ENCODE measurements around the gene MYBPHL. TPM values are rescaled to one million over a fixed set of nuclear protein-coding genes. Genes with fewer than 3 reads are reported as not detected.

The MYBPHL gene
- total and polyA plus RNA-seq, 5 donors from 2014 or later, result not detected

GRCh38 chr1:109341944-109342930, 35.4 kb upstream of the MYBPHL start:
- Histone ChIP-seq H3K27ac (ENCODE audit: insufficient read depth, low read length, poor library complexity, severe bottlenecking) (no peak overlapping the region), H3K36me3 (ENCODE audit: control insufficient read depth, insufficient read depth, low read length) (no peaks in the 10 kb centered on the region), H3K4me3 (ENCODE audit: low read depth, low read length) (no peak overlapping the region), H3K27me3 (ENCODE audit: control insufficient read depth, insufficient read depth, low read length) (no peaks in the 10 kb centered on the region), H3K4me1 (ENCODE audit: control insufficient read depth, insufficient read depth, low read length, poor library complexity, severe bottlenecking) (no peaks in the 10 kb centered on the region), H3K9me3 (ENCODE audit: control insufficient read depth in 2 of 2, low read length in 2 of 2) (no peaks in the 10 kb centered on the region)
- Mint-ChIP-seq H3K27me3 (peaks cover 18% of the 10 kb centered on the region), H3K36me3 (no peaks in the 10 kb centered on the region), H3K27ac (no peak overlapping the region), H3K4me1 (no peaks in the 10 kb centered on the region), H3K9me3 (peaks cover 0 to 2% (median 0%) of the 10 kb centered on the region in 7 donors), H3K4me3 (no peak overlapping the region)
- DNase-seq (no peak), ATAC-seq (ENCODE audit: low read depth in 2 of 2) (no peak)

- Mint-ChIP-seq H3K27me3 (peaks cover 15% of the 10 kb centered on the region), H3K27ac (no peak overlapping the region), H3K4me3 (no peak overlapping the region), H3K36me3 (no peaks in the 10 kb centered on the region), H3K9me3 (peaks cover 0 to 4% (median 0%) of the 10 kb centered on the region in 7 donors), H3K4me1 (no peaks in the 10 kb centered on the region)
- Histone ChIP-seq H3K4me1 (ENCODE audit: control insufficient read depth, insufficient read depth, low read length, poor library complexity, severe bottlenecking) (no peaks in the 10 kb centered on the region), H3K4me3 (ENCODE audit: low read depth, low read length) (no peak overlapping the region), H3K27ac (ENCODE audit: insufficient read depth, low read length, poor library complexity, severe bottlenecking) (no peak overlapping the region), H3K9me3 (ENCODE audit: control insufficient read depth in 2 of 2, low read length in 2 of 2) (no peaks in the 10 kb centered on the region), H3K36me3 (ENCODE audit: control insufficient read depth, insufficient read depth, low read length) (no peaks in the 10 kb centered on the region), H3K27me3 (ENCODE audit: control insufficient read depth, insufficient read depth, low read length) (no peaks in the 10 kb centered on the region)
- DNase-seq, result no peak
- no peak for ATAC-seq (ENCODE audit: low read depth in 2 of 2)
Observed at GRCh38 chr1:109338608-109339007, 31.8 kb upstream of the MYBPHL start.

- H3K27me3 Mint-ChIP-seq, result peaks cover 19% of the 10 kb centered on the region
- H3K9me3 Mint-ChIP-seq, result peaks cover 0 to 5% (median 0%) of the 10 kb centered on the region in 7 donors
- Histone ChIP-seq H3K4me1 (ENCODE audit: control insufficient read depth, insufficient read depth, low read length, poor library complexity, severe bottlenecking) (no peaks in the 10 kb centered on the region), H3K27me3 (ENCODE audit: control insufficient read depth, insufficient read depth, low read length) (no peaks in the 10 kb centered on the region), H3K27ac (ENCODE audit: insufficient read depth, low read length, poor library complexity, severe bottlenecking) (no peak overlapping the region), H3K36me3 (ENCODE audit: control insufficient read depth, insufficient read depth, low read length) (no peaks in the 10 kb centered on the region), H3K4me3 (ENCODE audit: low read depth, low read length) (no peak overlapping the region), H3K9me3 (ENCODE audit: control insufficient read depth in 2 of 2, low read length in 2 of 2) (no peaks in the 10 kb centered on the region)
- no peak for DNase-seq
- no peak overlapping the region for H3K27ac Mint-ChIP-seq
- H3K4me1 Mint-ChIP-seq, result no peaks in the 10 kb centered on the region
- no peak for ATAC-seq (ENCODE audit: low read depth in 2 of 2)
- no peaks in the 10 kb centered on the region for H3K36me3 Mint-ChIP-seq
- H3K4me3 Mint-ChIP-seq, result no peak overlapping the region
Observed at GRCh38 chr1:109338091-109338490, 31.3 kb upstream of the MYBPHL start.

GRCh38 chr1:109335091-109335490, 28.3 kb upstream of the MYBPHL start:
- peaks cover 20% of the 10 kb centered on the region in 2 experiments for H3K9me3 ChIP-seq (ENCODE audit: control insufficient read depth in 2 of 2, low read length in 2 of 2)
- H3K27me3 ChIP-seq (ENCODE audit: control insufficient read depth, insufficient read depth, low read length), result no peaks in the 10 kb centered on the region
- H3K27ac Mint-ChIP-seq, result no peak overlapping the region
- H3K4me3 Mint-ChIP-seq, result no peak overlapping the region
- no peaks in the 10 kb centered on the region for H3K36me3 ChIP-seq (ENCODE audit: control insufficient read depth, insufficient read depth, low read length)
- no peak for DNase-seq
- H3K4me3 ChIP-seq (ENCODE audit: low read depth, low read length), result no peak overlapping the region
- ATAC-seq (ENCODE audit: low read depth in 2 of 2), result no peak
- H3K4me1 ChIP-seq (ENCODE audit: control insufficient read depth, insufficient read depth, low read length, poor library complexity, severe bottlenecking), result no peaks in the 10 kb centered on the region
- peaks cover 4% of the 10 kb centered on the region for H3K36me3 Mint-ChIP-seq
- peaks cover 18% of the 10 kb centered on the region for H3K27me3 Mint-ChIP-seq
- H3K27ac ChIP-seq (ENCODE audit: insufficient read depth, low read length, poor library complexity, severe bottlenecking), result no peak overlapping the region
- peaks cover 0 to 20% (median 14%) of the 10 kb centered on the region in 7 donors for H3K9me3 Mint-ChIP-seq
- H3K4me1 Mint-ChIP-seq, result no peaks in the 10 kb centered on the region

GRCh38 chr1:109331113-109331512, 24.3 kb upstream of the MYBPHL start:
- no peaks in the 10 kb centered on the region for H3K36me3 ChIP-seq (ENCODE audit: control insufficient read depth, insufficient read depth, low read length)
- peaks cover 3% of the 10 kb centered on the region for H3K27me3 ChIP-seq (ENCODE audit: control insufficient read depth, insufficient read depth, low read length)
- Mint-ChIP-seq H3K4me1 (no peaks in the 10 kb centered on the region), H3K36me3 (peaks cover 4% of the 10 kb centered on the region), H3K9me3 (peaks cover 4 to 25% (median 16%) of the 10 kb centered on the region in 7 donors), H3K27ac (no peak overlapping the region), H3K4me3 (peak overlapping the region in 1 of 4 donors; percentile 23), H3K27me3 (peaks cover 25% of the 10 kb centered on the region)
- H3K4me3 ChIP-seq (ENCODE audit: low read depth, low read length), result no peak overlapping the region
- peaks cover 24% of the 10 kb centered on the region in 2 experiments for H3K9me3 ChIP-seq (ENCODE audit: control insufficient read depth in 2 of 2, low read length in 2 of 2)
- no peak overlapping the region for H3K27ac ChIP-seq (ENCODE audit: insufficient read depth, low read length, poor library complexity, severe bottlenecking)
- ATAC-seq (ENCODE audit: low read depth in 2 of 2) (no peak), DNase-seq (no peak)
- no peaks in the 10 kb centered on the region for H3K4me1 ChIP-seq (ENCODE audit: control insufficient read depth, insufficient read depth, low read length, poor library complexity, severe bottlenecking)

- H3K27ac ChIP-seq (ENCODE audit: insufficient read depth, low read length, poor library complexity, severe bottlenecking), result no peak overlapping the region
- H3K4me1 ChIP-seq (ENCODE audit: control insufficient read depth, insufficient read depth, low read length, poor library complexity, severe bottlenecking), result no peaks in the 10 kb centered on the region
- H3K9me3 ChIP-seq (ENCODE audit: control insufficient read depth in 2 of 2, low read length in 2 of 2), result peaks cover 20 to 23% of the 10 kb centered on the region in 2 experiments
- peaks cover 4% of the 10 kb centered on the region for H3K36me3 Mint-ChIP-seq
- DNase-seq (no peak), ATAC-seq (ENCODE audit: low read depth in 2 of 2) (no peak)
- H3K4me1 Mint-ChIP-seq, result no peaks in the 10 kb centered on the region
- H3K27ac Mint-ChIP-seq, result no peak overlapping the region
- no peaks in the 10 kb centered on the region for H3K36me3 ChIP-seq (ENCODE audit: control insufficient read depth, insufficient read depth, low read length)
- H3K27me3 ChIP-seq (ENCODE audit: control insufficient read depth, insufficient read depth, low read length), result peaks cover 5% of the 10 kb centered on the region
- peaks cover 1 to 21% (median 16%) of the 10 kb centered on the region in 7 donors for H3K9me3 Mint-ChIP-seq
- no peak overlapping the region for H3K4me3 Mint-ChIP-seq
- H3K4me3 ChIP-seq (ENCODE audit: low read depth, low read length), result no peak overlapping the region
- peaks cover 15% of the 10 kb centered on the region for H3K27me3 Mint-ChIP-seq
Observed at GRCh38 chr1:109327285-109327684, 20.5 kb upstream of the MYBPHL start.

GRCh38 chr1:109322974-109323373, 16.2 kb upstream of the MYBPHL start:
- no peak for DNase-seq
- no peak overlapping the region for H3K27ac Mint-ChIP-seq
- peaks cover 7% of the 10 kb centered on the region for H3K27me3 Mint-ChIP-seq
- H3K9me3 Mint-ChIP-seq, result peaks cover 0 to 3% (median 0%) of the 10 kb centered on the region in 7 donors
- H3K4me1 Mint-ChIP-seq, result no peaks in the 10 kb centered on the region
- ATAC-seq (ENCODE audit: low read depth in 2 of 2), result no peak
- H3K27ac ChIP-seq (ENCODE audit: insufficient read depth, low read length, poor library complexity, severe bottlenecking), result no peak overlapping the region
- no peaks in the 10 kb centered on the region for H3K36me3 ChIP-seq (ENCODE audit: control insufficient read depth, insufficient read depth, low read length)
- no peaks in the 10 kb centered on the region for H3K36me3 Mint-ChIP-seq
- H3K4me1 ChIP-seq (ENCODE audit: control insufficient read depth, insufficient read depth, low read length, poor library complexity, severe bottlenecking), result no peaks in the 10 kb centered on the region
- H3K27me3 ChIP-seq (ENCODE audit: control insufficient read depth, insufficient read depth, low read length), result peaks cover 5% of the 10 kb centered on the region
- no peaks in the 10 kb centered on the region for H3K9me3 ChIP-seq (ENCODE audit: control insufficient read depth in 2 of 2, low read length in 2 of 2)
- H3K4me3 ChIP-seq (ENCODE audit: low read depth, low read length), result no peak overlapping the region
- no peak overlapping the region for H3K4me3 Mint-ChIP-seq

Data from CD4-positive, CD25-positive, alpha-beta regulatory T cell (primary cell).